Neuronal stem cell (in vitro differentiated cells): ENCODE measurements around the gene ZNF438.

Source experiments
- DNase-seq: peaks from one replicate; pipeline ENCODE4 v3.0.0-alpha.2; 2013; ENCODE audit warnings: low spot score
- H2AFZ ChIP-seq: one replicate; pipeline ENCODE4 v1.6.1; 2013; ENCODE audit warnings: mild to moderate bottlenecking, low read length, inconsistent platforms
- H2AK5ac ChIP-seq: 2 replicates; pipeline ENCODE4 v1.6.1; 2013; ENCODE audit warnings: low read depth, mild to moderate bottlenecking, inconsistent platforms, low read length, moderate library complexity, mixed read lengths
- H2BK120ac ChIP-seq: 2 replicates; pipeline ENCODE4 v1.6.1; 2013; ENCODE audit warnings: low read depth, mild to moderate bottlenecking, inconsistent platforms, low read length, moderate library complexity, mixed read lengths
- H2BK12ac ChIP-seq: one replicate; pipeline ENCODE4 v1.6.1; 2013; ENCODE audit warnings: low read length, inconsistent platforms
- H2BK15ac ChIP-seq: 2 replicates; pipeline ENCODE4 v1.6.1; 2013; ENCODE audit warnings: mild to moderate bottlenecking, low read length, inconsistent platforms, mixed read lengths
- H2BK5ac ChIP-seq: one replicate; pipeline ENCODE4 v1.6.1; 2013; ENCODE audit warnings: inconsistent platforms, mild to moderate bottlenecking, low read length, moderate library complexity
- H3K14ac ChIP-seq: one replicate; pipeline ENCODE4 v1.6.1; 2013; ENCODE audit warnings: low read length, inconsistent platforms
- H3K18ac ChIP-seq: 2 replicates; pipeline ENCODE4 v1.6.1; 2013; ENCODE audit warnings: low read length, inconsistent platforms
- H3K23ac ChIP-seq: 2 replicates; pipeline ENCODE4 v1.6.1; 2013; ENCODE audit warnings: low read depth, mild to moderate bottlenecking, mixed read lengths, low read length, inconsistent platforms; ENCODE audit not compliant: poor library complexity
- H3K27ac ChIP-seq: replicated peaks from 3 replicates; pipeline ENCODE4 v1.5.1; 2013; ENCODE audit warnings: low read length, inconsistent platforms
- H3K27me3 ChIP-seq, 3 experiments: 2 replicates each; pipeline ENCODE4 v1.6.1; 2013; ENCODE audit warnings: low read length in 3 of 3, mild to moderate bottlenecking in 2 of 3, inconsistent platforms in 1 of 3, low read depth in 1 of 3, mixed read lengths in 1 of 3, moderate library complexity in 1 of 3; ENCODE audit not compliant: control insufficient read depth in 3 of 3, insufficient read depth in 3 of 3
- H3K36me3 ChIP-seq, 2 donors: replicated peaks in 1 of 2; 2 replicates each; pipeline ENCODE4 v1.6.1; 2013; ENCODE audit warnings: low read length in 2 of 2; ENCODE audit not compliant: control insufficient read depth in 2 of 2, insufficient read depth in 2 of 2
- H3K4ac ChIP-seq: 2 replicates; pipeline ENCODE4 v1.6.1; 2013; ENCODE audit warnings: inconsistent platforms, mild to moderate bottlenecking, low read length, moderate library complexity
- H3K4me1 ChIP-seq, 2 donors: 1 replicate in 1 of 2; 2 replicates in 1 of 2; pipeline ENCODE4 v1.6.1; 2013; ENCODE audit warnings: low read length in 2 of 2, low read depth in 1 of 2; ENCODE audit not compliant: control insufficient read depth in 2 of 2, insufficient read depth in 1 of 2
- H3K4me2 ChIP-seq: one replicate; pipeline ENCODE4 v1.6.1; 2013; ENCODE audit warnings: mild to moderate bottlenecking, low read length, inconsistent platforms; ENCODE audit not compliant: insufficient read depth, poor library complexity, severe bottlenecking
- H3K4me3 ChIP-seq, 2 donors: 2 replicates each; pipeline ENCODE4 v1.5.1; 2013; ENCODE audit warnings: low read length in 2 of 2, mild to moderate bottlenecking in 2 of 2, inconsistent platforms in 1 of 2, moderate library complexity in 1 of 2
- H3K79me1 ChIP-seq: one replicate; pipeline ENCODE4 v1.6.1; 2013; ENCODE audit warnings: low read depth, mild to moderate bottlenecking, inconsistent platforms, low read length, moderate library complexity
- H3K9ac ChIP-seq: one replicate; pipeline ENCODE4 v1.6.1; 2013; ENCODE audit warnings: mild to moderate bottlenecking, low read depth, low read length, inconsistent platforms; ENCODE audit not compliant: poor library complexity
- H3K9me3 ChIP-seq, 2 donors: replicated peaks in 1 of 2; 2 replicates each; pipeline versions ENCODE3 to v1.6.1; 2013; ENCODE audit warnings: low read length in 2 of 2, mild to moderate bottlenecking in 2 of 2, inconsistent platforms in 1 of 2, low read depth in 1 of 2, mixed read lengths in 1 of 2, moderate library complexity in 1 of 2; ENCODE audit not compliant: control insufficient read depth in 2 of 2, insufficient read depth in 1 of 2
- H4K8ac ChIP-seq: one replicate; pipeline ENCODE4 v1.6.1; 2013; ENCODE audit warnings: low read depth, mild to moderate bottlenecking, inconsistent platforms, low read length, moderate library complexity
- H4K91ac ChIP-seq: one replicate; pipeline ENCODE4 v1.6.1; 2013; ENCODE audit warnings: low read length, low read depth, mild to moderate bottlenecking, inconsistent platforms; ENCODE audit not compliant: poor library complexity
- WGBS, 2 donors: extraction: QIAGEN DNeasy Blood & Tissue Kit; methylation state at CpG; one replicate each; pipeline ENCODE4 v1.1.7; 2013; ENCODE audit warnings: missing lambda C conversion rate in 2 of 2, mixed read lengths in 1 of 2; ENCODE audit not compliant: insufficient read length in 2 of 2, insufficient replicate concordance in 1 of 2; ENCODE audit errors: extremely low coverage in 2 of 2; 5-methylcytosine and 5-hydroxymethylcytosine counted together

The ZNF438 gene

GRCh38 chr10:30850776-30851175 lies 180.9 kb downstream of the ZNF438 start:
- no peak overlapping the region for H2BK5ac ChIP-seq
- H3K4ac ChIP-seq = no peak overlapping the region
- H3K9ac ChIP-seq = no peak overlapping the region
- H3K79me1 ChIP-seq = no peaks in the 10 kb centered on the region
- H2AK5ac ChIP-seq = no peak overlapping the region
- no peak overlapping the region for H4K91ac ChIP-seq
- no peaks in the 10 kb centered on the region for H3K4me1 ChIP-seq
- H4K8ac ChIP-seq = no peak overlapping the region
- no peak overlapping the region for H3K23ac ChIP-seq
- H3K36me3 ChIP-seq = no peaks in the 10 kb centered on the region
- no peak overlapping the region for H3K18ac ChIP-seq
- no peak overlapping the region for H3K4me3 ChIP-seq
- no peak overlapping the region for H2BK120ac ChIP-seq
- no peak overlapping the region for H3K14ac ChIP-seq
- H3K27ac ChIP-seq = no peak overlapping the region
- no peaks in the 10 kb centered on the region for H3K27me3 ChIP-seq
- H3K9me3 ChIP-seq = peaks cover 0 to 5% of the 10 kb centered on the region in 2 donors
- WGBS, 2 donors = no CpG with 5 or more reads among the region's 2 CpGs
- H2AFZ ChIP-seq = no peak overlapping the region
- no peak overlapping the region for H2BK12ac ChIP-seq
- no peak overlapping the region for H3K4me2 ChIP-seq
- H2BK15ac ChIP-seq = no peak overlapping the region
- no peak for DNase-seq

- no peak overlapping the region for H2AK5ac ChIP-seq
Observed at GRCh38 chr10:30849231-30850035, 182.2 kb downstream of the ZNF438 start.

GRCh38 chr10:30848396-30849032 lies 183.2 kb downstream of the ZNF438 start:
- Histone ChIP-seq H3K79me1 (no peaks in the 10 kb centered on the region), H2AK5ac (no peak overlapping the region), H3K9me3 (peaks cover 0 to 5% of the 10 kb centered on the region in 2 donors), H3K4me3 (no peak overlapping the region), H2BK15ac (no peak overlapping the region), H3K23ac (no peak overlapping the region), H3K4me1 (no peaks in the 10 kb centered on the region), H4K8ac (no peak overlapping the region), H3K18ac (no peak overlapping the region), H2BK5ac (no peak overlapping the region), H2AFZ (no peak overlapping the region), H3K4ac (no peak overlapping the region), H3K14ac (no peak overlapping the region), H2BK12ac (no peak overlapping the region), H3K9ac (no peak overlapping the region), H3K36me3 (no peaks in the 10 kb centered on the region), H2BK120ac (no peak overlapping the region), H3K27me3 (no peaks in the 10 kb centered on the region), H3K27ac (no peak overlapping the region), H3K4me2 (no peak overlapping the region), H4K91ac (no peak overlapping the region)
- DNase-seq = no peak
- no CpG with 5 or more reads among the region's 11 CpGs for WGBS, 2 donors

More at GRCh38 chr10:30849231-30850035, 182.2 kb downstream of the ZNF438 start:
- H3K79me1 ChIP-seq = no peaks in the 10 kb centered on the region
- H3K27ac ChIP-seq = no peak overlapping the region
- H2BK12ac ChIP-seq = no peak overlapping the region
- WGBS, 2 donors = no CpG with 5 or more reads among the region's 3 CpGs
- no peak overlapping the region for H4K91ac ChIP-seq
- H3K23ac ChIP-seq = no peak overlapping the region
- H3K36me3 ChIP-seq = no peaks in the 10 kb centered on the region
- H2BK5ac ChIP-seq = no peak overlapping the region
- no peak overlapping the region for H4K8ac ChIP-seq
- H3K4me1 ChIP-seq = no peaks in the 10 kb centered on the region
- H3K14ac ChIP-seq = no peak overlapping the region
- peaks cover 0 to 5% of the 10 kb centered on the region in 2 donors for H3K9me3 ChIP-seq
- H2AFZ ChIP-seq = no peak overlapping the region
- H3K9ac ChIP-seq = no peak overlapping the region
- H2BK120ac ChIP-seq = no peak overlapping the region
- no peak overlapping the region for H3K4me2 ChIP-seq
- no peaks in the 10 kb centered on the region for H3K27me3 ChIP-seq
- no peak overlapping the region for H3K4ac ChIP-seq
- no peak for DNase-seq
- no peak overlapping the region for H3K4me3 ChIP-seq
- H2BK15ac ChIP-seq = no peak overlapping the region
- no peak overlapping the region for H3K18ac ChIP-seq

- Histone ChIP-seq H3K4me3 (no peak overlapping the region), H3K18ac (peak overlapping the region; percentile 74), H3K4ac (peak overlapping the region; percentile 53), H2BK120ac (no peak overlapping the region), H2BK15ac (no peak overlapping the region), H3K9ac (no peak overlapping the region), H2AFZ (no peak overlapping the region), H3K9me3 (peaks cover 0 to 5% of the 10 kb centered on the region in 2 donors), H3K4me2 (no peak overlapping the region), H2BK5ac (peak overlapping the region; percentile 72), H3K23ac (peak overlapping the region; percentile 68), H3K36me3 (no peaks in the 10 kb centered on the region), H4K8ac (peak overlapping the region; percentile 93), H3K27me3 (no peaks in the 10 kb centered on the region), H2BK12ac (no peak overlapping the region), H3K4me1 (peaks cover 0 to 1% of the 10 kb centered on the region in 2 donors), H3K27ac (no peak overlapping the region), H3K14ac (no peak overlapping the region), H4K91ac (no peak overlapping the region), H2AK5ac (peak overlapping the region; percentile 74), H3K79me1 (no peaks in the 10 kb centered on the region)
- no CpG with 5 or more reads among the region's 10 CpGs for WGBS, 2 donors
- DNase-seq = no peak
Observed at GRCh38 chr10:30847642-30848041, 184.0 kb downstream of the ZNF438 start.
